Colonic mucosa (tissue), 4 donors: ENCODE results near the gene SMPD4. TPM values are rescaled to one million over a fixed set of nuclear protein-coding genes. Genes with fewer than 3 reads are reported as not detected.
"Not testable (repeated sequence)": the region's sequence is repeated elsewhere in the genome, so short reads cannot be mapped to it uniquely, and the experiment has no call there.

Experiments
- DNase-seq: peaks from one replicate; pipeline ENCODE4 v3.0.0-alpha.2; 2020
- H3K27ac ChIP-seq: fragments of 200-600 bp; one replicate; pipeline ENCODE4 v1.8.0; 2021
- H3K27me3 ChIP-seq: fragments of 200-600 bp; one replicate; pipeline ENCODE4 v1.8.0; 2021
- H3K36me3 ChIP-seq: fragments of 200-600 bp; one replicate; pipeline ENCODE4 v1.8.0; 2021
- H3K4me1 ChIP-seq: fragments of 200-600 bp; one replicate; pipeline ENCODE4 v1.8.0; 2021; ENCODE audit warnings: mild to moderate bottlenecking
- H3K4me3 ChIP-seq: fragments of 200-600 bp; one replicate; pipeline ENCODE4 v1.8.0; 2021
- H3K9ac ChIP-seq, 2 donors: one replicate each; pipeline ENCODE4 v1.7.0; 2013; ENCODE audit warnings: control low read depth in 2 of 2, low read depth in 2 of 2, low read length in 2 of 2
- H3K9me3 ChIP-seq: fragments of 200-600 bp; one replicate; pipeline ENCODE4 v1.8.0; 2021
- CTCF ChIP-seq: fragments of 200-600 bp; IDR thresholded peaks from one replicate; pipeline ENCODE4 v1.8.0; 2022; ENCODE audit warnings: antibody characterized with exemption, mild to moderate bottlenecking
- intact Hi-C: fragments of 100-400 bp; cut with DNase I; formaldehyde crosslinking; loops from one replicate; pipeline ENCODE4 v1.14.1; 2022
- total RNA-seq, 2 donors: library from RNA; stranded (reverse); fragmentation: NEBNext Ultra II Directional in 1 of 2; extraction: Animal tissue kit (Norgen Biotek cat#: 25700) in 1 of 2; gene quantifications; one replicate each; pipeline ENCODE4 v1.2.1, GENCODE V29; 2021
- donor health status: healthy.
- donor health status: DM: no; HTN: no; CAD: no.
- donor health status: DM: no; HTN: no; CAD: no.

The SMPD4 gene
- total RNA-seq, 2 donors from 2014 or later, result 32.4 to 73.0 TPM

- Histone ChIP-seq H3K27ac (no peak overlapping the region), H3K9me3 (no peaks in the 10 kb centered on the region), H3K36me3 (no peaks in the 10 kb centered on the region), H3K27me3 (no peaks in the 10 kb centered on the region), H3K4me1 (no peaks in the 10 kb centered on the region), H3K9ac (no peak overlapping the region), H3K4me3 (no peak overlapping the region)
- no peak for TF ChIP-seq CTCF
- no peak for DNase-seq
- intact Hi-C loops, result no loop called here
Measured at GRCh38 chr2:130150181-130151144, 30.9 kb downstream of the SMPD4 start.

GRCh38 chr2:130148515-130148914, 32.9 kb downstream of the SMPD4 start:
- H3K9ac ChIP-seq, H3K4me1 ChIP-seq, intact Hi-C loops, H3K4me3 ChIP-seq, H3K27ac ChIP-seq, H3K9me3 ChIP-seq, H3K27me3 ChIP-seq, H3K36me3 ChIP-seq: not testable (repeated sequence)
- DNase-seq, result peak; percentile 1

GRCh38 chr2:130145006-130145414, 36.4 kb downstream of the SMPD4 start, which contains the start of gene CCDC74B:
Gene CCDC74B (minus strand): TSS chr2:130145112. CDS start chr2:130144996, 116 bp downstream.
- H3K4me3 ChIP-seq, result peak within 1 kb of the TSS; percentile 17
- peak; percentile 68 for DNase-seq
- H3K9me3 ChIP-seq, H3K4me1 ChIP-seq, H3K27ac ChIP-seq, H3K9ac ChIP-seq, H3K27me3 ChIP-seq, intact Hi-C loops, H3K36me3 ChIP-seq: not testable (repeated sequence)

- H3K36me3 ChIP-seq, intact Hi-C loops, H3K9me3 ChIP-seq, H3K27ac ChIP-seq, H3K9ac ChIP-seq, DNase-seq, H3K4me1 ChIP-seq, H3K4me3 ChIP-seq, H3K27me3 ChIP-seq: not testable (repeated sequence)
Measured at GRCh38 chr2:130143266-130144039, 37.9 kb downstream of the SMPD4 start.

- DNase-seq, H3K27me3 ChIP-seq, H3K27ac ChIP-seq, H3K36me3 ChIP-seq, H3K4me1 ChIP-seq, intact Hi-C loops, H3K9me3 ChIP-seq, H3K9ac ChIP-seq, H3K4me3 ChIP-seq: not testable (repeated sequence)
Measured at GRCh38 chr2:130142396-130143265, 38.8 kb downstream of the SMPD4 start.

GRCh38 chr2:130141645-130142370, 39.6 kb downstream of the SMPD4 start:
- intact Hi-C loops, H3K9me3 ChIP-seq, H3K27me3 ChIP-seq, DNase-seq, H3K27ac ChIP-seq, H3K9ac ChIP-seq, H3K4me3 ChIP-seq, H3K36me3 ChIP-seq, H3K4me1 ChIP-seq: not testable (repeated sequence)

GRCh38 chr2:130141002-130141401, 40.4 kb downstream of the SMPD4 start:
- DNase-seq, H3K9me3 ChIP-seq, intact Hi-C loops: not testable (repeated sequence)

GRCh38 chr2:130140516-130140915, 40.9 kb downstream of the SMPD4 start:
- H3K27me3 ChIP-seq, H3K36me3 ChIP-seq, intact Hi-C loops, H3K9ac ChIP-seq, H3K4me1 ChIP-seq, H3K4me3 ChIP-seq, H3K9me3 ChIP-seq, H3K27ac ChIP-seq, DNase-seq: not testable (repeated sequence)

More at GRCh38 chr2:130141002-130141401, 40.4 kb downstream of the SMPD4 start:
- not testable (repeated sequence) for H3K27ac ChIP-seq, H3K27me3 ChIP-seq, H3K4me1 ChIP-seq, H3K4me3 ChIP-seq, H3K36me3 ChIP-seq, H3K9ac ChIP-seq

- H3K9ac ChIP-seq, H3K36me3 ChIP-seq, H3K27ac ChIP-seq, H3K27me3 ChIP-seq, H3K4me3 ChIP-seq, H3K4me1 ChIP-seq, DNase-seq, intact Hi-C loops, H3K9me3 ChIP-seq: not testable (repeated sequence)
Measured at GRCh38 chr2:130139331-130140280, 41.8 kb downstream of the SMPD4 start.

- H3K27me3 ChIP-seq, DNase-seq, H3K4me3 ChIP-seq, intact Hi-C loops, H3K9me3 ChIP-seq, H3K27ac ChIP-seq, H3K4me1 ChIP-seq, H3K9ac ChIP-seq, H3K36me3 ChIP-seq: not testable (repeated sequence)
Measured at GRCh38 chr2:130138841-130139251, 42.6 kb downstream of the SMPD4 start.
